Measurements from ENCODE around the gene SLC45A1.

- TF ChIP-seq CTCF (conservative IDR thresholded peaks at IDR 0.05) (peak; percentile 36), ZFX (IDR thresholded peaks at IDR 0.05) (no peak)
Measured at GRCh38 chr1:8374812-8375211, 56.9 kb downstream of the SLC45A1 start.
